ENCODE results near the gene ARL2BP. TPM values are rescaled to one million over a fixed set of nuclear protein-coding genes. Genes with fewer than 3 reads are reported as not detected.
"Not testable (repeated sequence)": the region's sequence is repeated elsewhere in the genome, so short reads cannot be mapped to it uniquely, and the experiment has no call there.

The ARL2BP gene
- total RNA-seq, 1 experiment from 2014 or later: 47.6 TPM

DNA sequence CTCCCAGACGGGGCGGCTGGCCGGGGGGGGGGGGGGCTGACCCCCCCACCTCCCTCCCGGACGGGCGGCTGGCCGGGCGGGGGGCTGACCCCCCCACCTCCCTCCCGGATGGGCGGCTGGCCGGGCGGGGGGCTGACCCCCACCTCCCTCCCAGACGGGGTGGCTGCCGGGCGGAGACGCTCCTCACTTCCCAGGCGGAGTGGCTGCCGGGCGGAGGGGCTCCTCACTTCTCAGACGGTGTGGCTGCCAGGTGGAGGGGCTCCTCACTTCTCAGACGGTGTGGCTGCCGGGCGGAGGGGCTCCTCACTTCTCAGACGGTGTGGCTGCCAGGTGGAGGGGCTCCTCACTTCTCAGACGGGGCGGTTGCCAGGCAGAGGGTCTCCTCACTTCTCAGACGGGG is 44.1 kb upstream of the ARL2BP start:
- BruUV-seq (replicated peaks); H3K27me3 ChIP-seq (replicated peaks; ENCODE audit: control insufficient read depth, insufficient read depth, low read length); H3K4me3 ChIP-seq (ENCODE audit: low read depth, low read length); POLR2A ChIA-PET; H3K4me1 ChIP-seq; intact Hi-C loops (cut with micrococcal nuclease; ENCODE audit: unreplicated experiment); H3K9me3 ChIP-seq; H3K36me3 ChIP-seq (ENCODE audit: control insufficient read depth, insufficient read depth, low read length); H3K27ac Mint-ChIP-seq (ENCODE audit: unreplicated experiment); H3K27me3 Mint-ChIP-seq (ENCODE audit: insufficient read depth, unreplicated experiment); DNase-seq; H3K9me3 Mint-ChIP-seq (ENCODE audit: unreplicated experiment); CTCF ChIA-PET; H3K4me3 Mint-ChIP-seq (ENCODE audit: unreplicated experiment): not testable (repeated sequence)
- H3K4me1 Mint-ChIP-seq (ENCODE audit: low read depth, unreplicated experiment): peaks cover 10% of the 10 kb centered on the region
- peaks cover 24% of the 10 kb centered on the region for H3K36me3 Mint-ChIP-seq (ENCODE audit: insufficient read depth, unreplicated experiment)

DNA sequence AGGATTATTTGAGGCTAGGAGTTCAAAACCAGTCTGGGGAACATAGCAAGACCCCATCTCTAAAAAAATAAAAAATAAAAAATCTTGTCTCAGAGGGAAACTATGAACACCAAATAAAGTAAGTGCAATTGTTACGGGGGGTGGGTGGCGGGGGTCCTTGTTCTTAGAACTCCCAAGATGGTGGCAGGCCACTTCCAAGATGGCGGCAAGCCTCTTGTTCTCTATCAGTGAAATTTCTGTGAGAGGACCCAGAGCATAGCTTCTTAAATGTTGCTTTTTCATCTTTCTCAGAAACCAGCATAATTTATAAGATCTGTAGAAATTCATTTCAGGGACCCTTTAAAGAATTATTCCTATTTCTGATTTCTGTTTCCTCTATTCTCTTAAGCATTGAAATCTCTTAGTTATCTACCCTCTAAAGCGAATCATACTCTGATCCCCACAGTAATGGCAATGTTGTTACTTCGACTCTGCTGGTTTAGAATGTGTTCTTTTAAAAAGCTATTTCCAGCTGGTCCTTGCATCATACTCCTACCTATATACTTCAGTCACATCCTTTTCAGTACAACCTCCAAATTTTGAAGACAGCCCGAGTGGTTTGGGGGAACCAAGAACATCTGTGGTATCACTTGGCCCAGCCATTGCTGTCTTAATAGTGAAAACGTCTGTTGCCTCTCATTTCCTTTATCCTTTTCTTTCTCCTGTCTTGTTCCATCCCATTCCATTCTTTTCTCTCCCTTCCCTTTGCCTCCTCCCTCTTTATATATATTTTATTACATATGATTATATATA is 42.8 kb upstream of the ARL2BP start:
- Mint-ChIP-seq H3K4me1 (ENCODE audit: low read depth, unreplicated experiment) (no peaks in the 10 kb centered on the region), H3K9me3 (ENCODE audit: unreplicated experiment) (no peaks in the 10 kb centered on the region), H3K27ac (ENCODE audit: unreplicated experiment) (no peak overlapping the region), H3K36me3 (ENCODE audit: insufficient read depth, unreplicated experiment) (peaks cover 37% of the 10 kb centered on the region), H3K27me3 (ENCODE audit: insufficient read depth, unreplicated experiment) (no peaks in the 10 kb centered on the region), H3K4me3 (ENCODE audit: unreplicated experiment) (no peak overlapping the region)
- no peaks in the 10 kb centered on the region; the same call in 1 of the 2 replicates for H3K36me3 ChIP-seq (ENCODE audit: control insufficient read depth, insufficient read depth, low read length)
- BruUV-seq (replicated peaks): no TSS peak
- H3K9me3 ChIP-seq: no peaks in the 10 kb centered on the region
- intact Hi-C loops (cut with micrococcal nuclease; ENCODE audit: unreplicated experiment): no loop called here
- no peaks in the 10 kb centered on the region for H3K27me3 ChIP-seq (replicated peaks; ENCODE audit: control insufficient read depth, insufficient read depth, low read length)
- no peak overlapping the region for H3K4me3 ChIP-seq (ENCODE audit: low read depth, low read length)
- H3K4me1 ChIP-seq: no peaks in the 10 kb centered on the region
- ChIA-PET POLR2A (interaction anchor here (0.7 kb wide), 1 partner anchor 43 kb away, joined by 3 read pairs; the partner anchor contains the start of gene ARL2BP), CTCF (no interaction called here)
- TF ChIP-seq, protein P1, sequence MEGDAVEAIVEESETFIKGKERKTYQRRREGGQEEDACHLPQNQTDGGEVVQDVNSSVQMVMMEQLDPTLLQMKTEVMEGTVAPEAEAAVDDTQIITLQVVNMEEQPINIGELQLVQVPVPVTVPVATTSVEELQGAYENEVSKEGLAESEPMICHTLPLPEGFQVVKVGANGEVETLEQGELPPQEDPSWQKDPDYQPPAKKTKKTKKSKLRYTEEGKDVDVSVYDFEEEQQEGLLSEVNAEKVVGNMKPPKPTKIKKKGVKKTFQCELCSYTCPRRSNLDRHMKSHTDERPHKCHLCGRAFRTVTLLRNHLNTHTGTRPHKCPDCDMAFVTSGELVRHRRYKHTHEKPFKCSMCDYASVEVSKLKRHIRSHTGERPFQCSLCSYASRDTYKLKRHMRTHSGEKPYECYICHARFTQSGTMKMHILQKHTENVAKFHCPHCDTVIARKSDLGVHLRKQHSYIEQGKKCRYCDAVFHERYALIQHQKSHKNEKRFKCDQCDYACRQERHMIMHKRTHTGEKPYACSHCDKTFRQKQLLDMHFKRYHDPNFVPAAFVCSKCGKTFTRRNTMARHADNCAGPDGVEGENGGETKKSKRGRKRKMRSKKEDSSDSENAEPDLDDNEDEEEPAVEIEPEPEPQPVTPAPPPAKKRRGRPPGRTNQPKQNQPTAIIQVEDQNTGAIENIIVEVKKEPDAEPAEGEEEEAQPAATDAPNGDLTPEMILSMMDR (IDR thresholded peaks at IDR 0.05; ENCODE audit: insufficient read depth in 1 of 2, low read depth in 1 of 2, low read length in 1 of 2, severe bottlenecking in 1 of 2, unreplicated experiment in 1 of 2): no peak
- DNase-seq: no peak

DNA sequence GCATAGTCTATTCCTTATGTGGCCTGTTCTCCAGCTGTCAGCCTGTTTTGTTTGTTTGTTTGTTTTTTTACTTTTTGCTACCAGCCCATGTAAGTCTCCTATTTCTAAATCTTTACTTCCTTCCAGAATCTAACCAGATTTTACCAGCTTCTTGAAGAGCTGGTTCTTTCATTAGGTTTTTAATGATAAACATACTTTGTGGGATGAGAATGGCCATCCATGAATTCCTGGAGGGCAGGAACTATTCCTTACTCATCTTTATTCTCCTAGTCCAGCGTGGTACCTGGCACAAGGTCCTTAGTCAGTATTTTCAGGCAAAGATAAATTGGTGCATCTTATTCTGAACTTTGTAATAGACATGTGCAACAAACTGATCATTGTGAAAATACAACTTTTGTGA is 41.6 kb upstream of the ARL2BP start:
- Histone ChIP-seq H3K27me3 (replicated peaks; ENCODE audit: control insufficient read depth, insufficient read depth, low read length) (no peaks in the 10 kb centered on the region), H3K36me3 (ENCODE audit: control insufficient read depth, insufficient read depth, low read length) (no peaks in the 10 kb centered on the region; the same call in 1 of the 2 replicates), H3K4me3 (ENCODE audit: low read depth, low read length) (no peak overlapping the region), H3K4me1 (no peaks in the 10 kb centered on the region), H3K9me3 (no peaks in the 10 kb centered on the region)
- POLR2A ChIA-PET: no interaction called here
- CTCF ChIA-PET: no interaction called here
- H3K4me1 Mint-ChIP-seq (ENCODE audit: low read depth, unreplicated experiment): no peaks in the 10 kb centered on the region
- TF ChIP-seq, protein P1 (IDR thresholded peaks at IDR 0.05; ENCODE audit: insufficient read depth in 1 of 2, low read depth in 1 of 2, low read length in 1 of 2, severe bottlenecking in 1 of 2, unreplicated experiment in 1 of 2): no peak
- no peak overlapping the region for H3K4me3 Mint-ChIP-seq (ENCODE audit: unreplicated experiment)
- no peaks in the 10 kb centered on the region for H3K27me3 Mint-ChIP-seq (ENCODE audit: insufficient read depth, unreplicated experiment)
- H3K36me3 Mint-ChIP-seq (ENCODE audit: insufficient read depth, unreplicated experiment): peaks cover 47% of the 10 kb centered on the region
- H3K27ac Mint-ChIP-seq (ENCODE audit: unreplicated experiment): no peak overlapping the region
- DNase-seq: no peak
- BruUV-seq (replicated peaks): no TSS peak
- H3K9me3 Mint-ChIP-seq (ENCODE audit: unreplicated experiment): no peaks in the 10 kb centered on the region
- intact Hi-C loops (cut with micrococcal nuclease; ENCODE audit: unreplicated experiment): no loop called here
